ENCODE results near the gene PARN.
"Not testable (repeated sequence)": the region's sequence is repeated elsewhere in the genome, so short reads cannot be mapped to it uniquely, and the experiment has no call there.

GRCh38 chr16:14403001-14403389, 227.1 kb downstream of the PARN start:
- TF ChIP-seq, protein P1, sequence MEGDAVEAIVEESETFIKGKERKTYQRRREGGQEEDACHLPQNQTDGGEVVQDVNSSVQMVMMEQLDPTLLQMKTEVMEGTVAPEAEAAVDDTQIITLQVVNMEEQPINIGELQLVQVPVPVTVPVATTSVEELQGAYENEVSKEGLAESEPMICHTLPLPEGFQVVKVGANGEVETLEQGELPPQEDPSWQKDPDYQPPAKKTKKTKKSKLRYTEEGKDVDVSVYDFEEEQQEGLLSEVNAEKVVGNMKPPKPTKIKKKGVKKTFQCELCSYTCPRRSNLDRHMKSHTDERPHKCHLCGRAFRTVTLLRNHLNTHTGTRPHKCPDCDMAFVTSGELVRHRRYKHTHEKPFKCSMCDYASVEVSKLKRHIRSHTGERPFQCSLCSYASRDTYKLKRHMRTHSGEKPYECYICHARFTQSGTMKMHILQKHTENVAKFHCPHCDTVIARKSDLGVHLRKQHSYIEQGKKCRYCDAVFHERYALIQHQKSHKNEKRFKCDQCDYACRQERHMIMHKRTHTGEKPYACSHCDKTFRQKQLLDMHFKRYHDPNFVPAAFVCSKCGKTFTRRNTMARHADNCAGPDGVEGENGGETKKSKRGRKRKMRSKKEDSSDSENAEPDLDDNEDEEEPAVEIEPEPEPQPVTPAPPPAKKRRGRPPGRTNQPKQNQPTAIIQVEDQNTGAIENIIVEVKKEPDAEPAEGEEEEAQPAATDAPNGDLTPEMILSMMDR (IDR thresholded peaks at IDR 0.05; ENCODE audit: low read depth, low read length, poor library complexity, severe bottlenecking) = not testable (repeated sequence)
- not testable (repeated sequence) for TF ChIP-seq EZH2phosphoT487 (IDR thresholded peaks at IDR 0.05; ENCODE audit: borderline replicate concordance, low read length)

All from DOHH2 (cell line).